Measurements from ENCODE around the gene GARNL3.

Gene GARNL3

GRCh38 chr9:127237801-127238200 is 26.8 kb upstream of the GARNL3 start:
- DNase-seq (ENCODE audit: low read depth), result no peak

DNA sequence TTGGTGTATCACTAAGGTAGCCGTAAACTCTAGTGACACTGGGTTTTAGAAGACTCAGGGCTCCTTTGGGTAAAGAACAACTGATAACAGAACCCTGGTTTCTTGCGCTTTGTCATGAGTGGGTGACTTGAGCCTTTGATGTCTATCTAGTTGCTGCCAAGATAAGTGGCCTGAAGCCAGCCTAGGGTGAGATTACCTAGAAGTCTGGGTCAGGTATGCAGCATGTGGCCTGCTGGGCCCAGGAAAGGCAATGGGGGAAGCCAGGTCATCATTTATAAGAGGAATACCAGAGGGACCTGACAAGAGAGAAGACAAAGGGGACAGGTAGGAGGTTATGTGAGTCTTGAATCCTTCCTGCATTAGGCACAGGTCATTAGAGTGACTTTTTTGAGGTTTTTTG is 23.2 kb upstream of the GARNL3 start:
- no peak for DNase-seq (ENCODE audit: low read depth)

DNA sequence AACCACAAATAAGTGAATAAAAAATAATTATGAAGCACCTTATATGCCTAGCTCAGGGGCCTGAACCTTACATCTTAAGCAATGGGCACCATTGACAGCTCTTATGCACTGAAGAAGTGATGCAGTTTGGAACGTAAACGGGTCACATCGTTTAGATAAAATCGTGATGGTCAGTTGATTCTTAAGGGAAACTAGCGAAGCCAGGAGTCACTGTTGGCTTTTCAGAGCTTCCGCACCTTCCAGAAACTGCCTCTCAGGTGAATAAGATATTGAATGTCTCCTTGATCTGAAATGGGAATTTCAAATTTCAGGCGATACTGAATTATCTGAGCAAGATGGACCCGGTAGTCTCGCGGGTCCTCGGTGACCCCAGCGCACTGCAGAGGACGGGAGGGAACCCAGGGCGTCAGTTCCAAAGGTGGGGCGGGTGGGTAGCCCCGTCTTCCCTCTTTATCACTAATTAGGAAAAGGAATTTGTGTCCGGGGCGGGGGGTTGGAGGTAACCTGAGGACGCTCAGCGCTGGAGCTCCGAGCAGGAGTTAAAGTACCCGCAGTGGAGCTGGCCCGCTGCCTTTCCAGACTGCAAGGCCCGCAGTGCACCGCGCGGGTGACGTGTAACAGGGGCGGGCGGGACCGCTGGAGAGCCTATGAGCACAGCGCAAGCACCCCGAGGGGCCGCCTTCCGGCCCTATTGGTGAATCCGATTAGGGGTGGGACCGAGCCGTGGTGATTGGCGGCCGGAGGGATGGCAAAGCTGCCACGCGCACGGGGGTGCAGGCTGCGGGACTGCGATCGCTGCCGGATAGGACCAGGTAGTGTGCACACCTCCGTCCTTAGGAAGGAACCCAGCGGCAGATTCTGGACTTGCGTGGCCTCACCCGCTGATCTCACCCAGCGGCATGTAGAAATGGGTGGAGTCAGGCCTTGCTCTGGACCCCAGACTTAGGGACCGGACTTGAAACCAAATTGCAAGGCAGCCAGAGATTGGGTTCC is 19.7 kb upstream of the GARNL3 start:
- DNase-seq (ENCODE audit: low read depth), result peak; percentile 88

- no peak for DNase-seq (ENCODE audit: low read depth)
Observed at GRCh38 chr9:127245637-127246164, 18.9 kb upstream of the GARNL3 start.

DNA sequence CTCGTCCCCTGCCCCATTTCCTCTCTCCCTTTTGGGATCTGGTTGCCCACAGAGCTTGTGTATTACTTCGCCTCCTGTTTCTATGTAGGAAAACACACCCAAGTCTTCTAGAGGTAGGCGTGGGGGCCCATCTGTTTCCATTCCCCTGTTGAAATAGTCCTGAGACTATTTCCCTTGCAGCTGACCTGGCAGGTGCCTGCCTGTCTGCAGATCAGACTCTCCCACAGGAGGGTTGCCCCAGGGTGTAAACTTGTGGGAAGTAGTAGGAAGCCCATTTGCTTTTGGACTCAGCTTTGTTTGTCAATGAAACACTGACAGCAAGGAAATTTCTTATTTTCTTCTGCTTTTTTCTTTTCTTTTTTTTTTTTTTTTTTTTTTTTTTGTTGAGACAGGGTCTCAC is 16.3 kb upstream of the GARNL3 start:
- no peak for DNase-seq (ENCODE audit: low read depth)

DNA sequence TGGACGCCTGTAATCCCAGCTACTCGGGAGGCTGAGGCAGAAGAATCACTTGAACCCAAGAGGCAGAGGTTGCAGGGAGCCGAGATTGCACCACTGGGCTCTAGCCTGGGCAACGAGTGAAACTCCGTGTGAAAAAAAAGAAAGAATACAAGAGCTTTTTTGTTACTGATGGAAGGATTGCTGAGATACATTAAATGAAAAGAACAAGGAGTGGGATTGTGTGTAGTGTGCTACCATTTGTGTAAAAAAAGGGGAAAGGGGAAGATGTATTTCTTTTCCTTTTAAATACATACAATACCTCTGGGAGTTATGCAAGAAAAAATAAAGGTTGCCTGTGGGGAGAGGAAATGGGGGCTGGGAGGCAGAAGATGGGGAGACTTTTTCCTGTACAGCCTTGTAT is 14.7 kb upstream of the GARNL3 start:
- no peak for DNase-seq (ENCODE audit: low read depth)

DNA sequence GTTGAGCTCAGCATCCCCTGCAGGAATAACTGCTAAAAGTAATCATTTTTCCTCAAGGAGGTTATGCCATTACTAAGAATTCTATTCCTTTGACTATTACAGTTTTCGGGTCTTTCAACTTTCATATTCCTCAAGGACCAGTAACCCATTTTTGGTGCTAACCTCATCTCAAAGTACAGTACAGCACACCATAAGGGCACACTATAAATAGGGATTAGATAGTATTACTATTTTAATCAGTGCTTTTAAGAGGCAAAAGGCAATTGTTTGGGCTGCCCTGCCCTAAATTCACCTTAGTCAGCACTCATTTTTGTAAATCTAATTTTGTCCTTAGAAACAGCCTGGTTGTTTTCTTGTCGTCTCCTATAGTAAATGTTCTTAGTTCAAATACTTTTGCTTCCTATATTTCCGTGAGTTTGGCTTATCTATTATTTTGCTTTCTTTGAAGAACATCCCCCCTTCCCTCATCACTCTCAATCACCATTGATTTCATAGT is 13.6 kb upstream of the GARNL3 start:
- no peak for DNase-seq (ENCODE audit: low read depth)

- no peak for DNase-seq (ENCODE audit: low read depth)
Observed at GRCh38 chr9:127252410-127253318, 11.9 kb upstream of the GARNL3 start.

DNA sequence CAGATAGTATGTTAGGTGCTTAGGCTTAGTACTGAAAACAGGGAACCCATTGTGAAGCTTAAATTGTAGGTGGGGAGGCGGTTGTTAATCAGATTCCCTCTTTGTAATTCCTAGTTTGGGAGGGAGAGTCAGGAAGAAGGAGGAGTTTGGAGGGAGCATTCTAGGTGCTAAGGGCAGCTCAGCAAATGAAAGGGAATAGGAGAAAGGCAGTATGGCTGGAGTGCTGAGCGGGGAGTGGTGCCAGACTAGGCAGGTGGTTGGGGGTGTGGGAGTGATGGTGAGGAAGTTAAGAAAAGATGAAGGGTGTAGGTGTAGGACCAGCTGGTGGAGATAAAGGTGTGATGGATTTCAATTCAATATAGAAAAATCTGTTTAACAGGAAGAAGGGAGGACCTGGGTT is 11.1 kb upstream of the GARNL3 start:
- no peak for DNase-seq (ENCODE audit: low read depth)

GRCh38 chr9:127255692-127256091 is 8.9 kb upstream of the GARNL3 start:
- DNase-seq (ENCODE audit: low read depth), result no peak

GRCh38 chr9:127256324-127256723 is 8.2 kb upstream of the GARNL3 start:
- DNase-seq (ENCODE audit: low read depth), result no peak

DNA sequence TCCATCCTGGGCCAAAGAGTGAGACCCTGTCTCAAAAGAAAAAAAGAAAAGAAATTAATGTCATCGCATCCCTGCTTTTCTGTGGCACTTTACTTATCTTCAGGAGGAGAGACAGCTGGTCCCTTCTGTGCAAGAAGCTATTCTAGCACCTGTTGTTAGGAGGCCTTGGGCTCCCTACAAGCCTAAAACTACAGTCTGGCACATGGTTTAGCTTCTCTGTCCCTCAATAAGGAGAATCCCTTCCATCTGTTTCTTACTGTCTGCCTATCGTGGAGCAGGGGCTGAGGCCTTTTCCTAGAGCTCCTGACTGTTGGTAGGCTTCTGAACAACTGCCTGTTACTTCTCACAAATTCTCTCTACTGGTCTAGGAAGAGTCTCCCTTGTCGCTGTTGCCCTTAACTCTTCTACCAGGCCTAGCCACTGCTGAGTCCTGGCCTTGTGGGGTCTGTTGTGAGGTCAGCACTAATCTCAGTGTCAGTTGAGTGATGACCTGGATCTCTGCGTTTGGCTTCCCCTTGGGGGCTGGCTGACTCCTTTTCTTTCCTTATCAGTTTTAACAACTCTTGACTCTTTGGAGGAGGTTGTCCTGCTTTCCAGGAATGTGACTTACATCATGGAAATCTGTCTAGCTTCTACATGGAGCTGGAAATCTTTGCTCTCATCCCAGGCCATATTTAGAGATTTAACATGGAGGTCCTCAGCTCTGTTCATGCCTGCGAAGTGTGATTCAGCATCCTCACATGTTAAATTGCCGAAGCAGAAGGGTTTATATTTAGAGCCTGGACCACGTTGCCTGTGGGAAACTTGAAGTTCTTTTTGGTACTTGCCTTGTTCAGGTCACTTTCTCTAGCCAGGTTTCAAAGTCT is 5.7 kb upstream of the GARNL3 start:
- DNase-seq (ENCODE audit: low read depth), result no peak

DNA sequence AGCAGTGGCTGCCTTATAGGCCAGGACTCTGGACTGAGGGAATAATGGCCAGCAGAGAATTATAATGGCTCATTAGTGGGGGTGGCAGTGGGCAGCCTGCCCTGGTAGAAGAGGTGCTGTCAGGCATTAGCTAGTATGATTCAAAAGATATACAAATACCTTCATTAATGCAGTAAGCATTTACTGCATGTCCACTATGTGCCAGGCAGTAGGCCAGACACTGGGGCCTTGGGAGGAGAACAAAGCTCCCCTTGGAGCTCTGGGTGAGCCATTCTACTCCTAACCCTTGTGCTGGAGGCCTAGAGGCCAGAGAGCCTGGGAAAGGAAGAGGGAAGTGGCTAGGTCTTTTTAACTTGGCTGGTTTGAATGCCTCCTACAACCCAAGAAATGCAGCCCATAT is 2.0 kb upstream of the GARNL3 start:
- no peak for DNase-seq (ENCODE audit: low read depth)

- DNase-seq (ENCODE audit: low read depth), result no peak
Observed at GRCh38 chr9:127263237-127263636, 1.3 kb upstream of the GARNL3 start.

DNA sequence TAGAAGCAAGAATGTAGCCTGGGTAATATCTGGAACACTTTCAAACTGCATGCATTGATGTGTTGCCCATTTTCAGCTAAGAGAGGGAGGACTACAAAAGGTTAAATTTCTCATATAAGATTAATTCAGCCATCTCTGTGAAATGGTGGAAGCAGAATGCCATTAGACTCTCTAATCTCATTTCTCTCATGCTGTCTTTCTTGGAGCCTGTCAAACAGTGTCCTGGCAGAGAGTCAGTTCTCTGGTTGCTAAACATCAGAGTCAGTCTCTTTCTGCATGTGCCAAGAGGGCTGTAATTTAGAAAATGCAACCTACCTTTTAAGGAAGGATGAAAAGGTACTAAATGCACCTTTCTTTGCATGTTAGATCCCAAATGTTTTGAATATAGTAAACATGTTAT is 910 bp upstream of the GARNL3 start:
- DNase-seq (ENCODE audit: low read depth), result no peak

- DNase-seq (ENCODE audit: low read depth), result no peak
Observed at GRCh38 chr9:127267793-127268525, 3.4 kb downstream of the GARNL3 start.

GRCh38 chr9:127269449-127269848 is 4.9 kb downstream of the GARNL3 start:
- no peak for DNase-seq (ENCODE audit: low read depth)

GRCh38 chr9:127273326-127273725 is 8.8 kb downstream of the GARNL3 start:
- no peak for DNase-seq (ENCODE audit: low read depth)

DNA sequence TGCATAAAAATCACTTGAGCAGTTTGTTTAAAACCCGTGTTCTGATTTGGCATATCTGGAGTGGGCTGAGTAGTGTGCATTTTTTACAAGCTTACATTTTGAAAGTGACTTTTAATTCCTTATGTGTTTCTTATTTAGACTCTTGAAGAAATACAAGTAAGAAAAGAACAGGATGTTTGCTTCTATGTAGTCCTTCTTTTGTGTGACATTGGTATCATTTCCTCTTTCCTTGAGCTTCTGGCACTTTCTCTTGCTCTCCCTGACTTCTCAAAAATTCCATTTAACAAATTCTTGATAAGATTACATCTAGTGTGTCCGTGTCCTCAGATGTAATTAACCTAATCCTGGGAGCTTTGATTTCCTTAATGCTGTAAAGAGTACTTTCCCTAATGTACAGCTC is 12.5 kb downstream of the GARNL3 start:
- DNase-seq (ENCODE audit: low read depth), result no peak

DNA sequence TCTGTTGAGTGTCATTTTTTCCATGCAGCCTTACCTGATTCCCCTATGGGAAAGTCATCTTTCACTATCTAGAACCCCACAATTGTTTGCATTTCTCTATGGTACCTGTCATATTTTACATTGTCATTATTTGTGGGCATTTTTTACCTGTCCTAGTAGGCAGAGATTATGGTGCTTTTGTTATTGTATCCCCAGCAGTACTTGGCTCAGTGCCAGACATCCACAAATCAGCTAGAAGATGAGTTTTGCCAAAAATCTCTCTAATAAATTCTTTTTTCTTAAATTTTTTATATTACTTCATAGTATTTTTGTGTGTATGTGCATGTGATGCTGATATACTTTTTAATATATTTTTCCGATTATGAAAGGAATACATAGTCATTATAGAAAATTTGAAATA is 13.2 kb downstream of the GARNL3 start:
- DNase-seq (ENCODE audit: low read depth), result no peak

DNA sequence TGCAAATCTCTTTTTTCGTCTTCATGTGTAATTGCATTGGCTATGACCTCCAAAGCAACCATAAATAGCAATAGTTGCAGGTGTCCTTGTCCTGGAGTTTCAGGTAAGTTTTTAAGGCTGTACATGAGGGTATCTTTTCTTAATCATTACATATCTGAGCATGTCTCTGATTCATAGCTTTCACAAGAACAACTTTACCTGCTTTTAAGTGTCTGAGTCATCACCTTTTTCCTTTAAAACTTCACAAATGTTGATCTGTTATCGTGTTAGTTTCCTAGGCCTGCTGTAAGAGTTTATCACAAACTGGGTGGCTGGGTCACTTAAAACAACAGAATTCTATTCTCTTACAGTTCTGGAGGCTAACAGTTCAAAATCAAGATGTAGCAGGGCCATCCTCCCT is 13.8 kb downstream of the GARNL3 start:
- no peak for DNase-seq (ENCODE audit: low read depth)
